CD14-positive monocyte (primary cell): Measurements from ENCODE around the gene EIPR1. TPM values are rescaled to one million over a fixed set of nuclear protein-coding genes. Genes with fewer than 3 reads are reported as not detected.

Experiments
- DNase-seq, 3 donors: peaks; one replicate each; pipeline ENCODE4 v3.0.0-alpha.2; 2011 to 2022
- H2AFZ ChIP-seq: 2 replicates; pipeline ENCODE4 v1.6.0; 2012; ENCODE audit warnings: mild to moderate bottlenecking, low read depth, low read length, inconsistent platforms; ENCODE audit not compliant: insufficient read depth, poor library complexity, severe bottlenecking
- H3K27ac ChIP-seq, 2 donors: 1 replicate in 1 of 2; 2 replicates in 1 of 2; pipeline ENCODE4 v1.5.1; 2012 to 2013; ENCODE audit warnings: low read length in 2 of 2, control low read depth in 1 of 2, inconsistent platforms in 1 of 2, low read depth in 1 of 2, mild to moderate bottlenecking in 1 of 2
- H3K27me3 ChIP-seq, 2 donors: one replicate each; pipeline versions ENCODE4 v1.6.0 to v1.6.1; 2011 to 2013; ENCODE audit warnings: low read length in 2 of 2; ENCODE audit not compliant: control insufficient read depth in 2 of 2, insufficient read depth in 2 of 2
- H3K36me3 ChIP-seq, 2 donors: replicated peaks in 1 of 2; 1 replicate in 1 of 2; 2 replicates in 1 of 2; pipeline versions ENCODE4 v1.5.1 to v1.6.1; 2012 to 2013; ENCODE audit warnings: low read length in 2 of 2, control low read depth in 1 of 2, inconsistent platforms in 1 of 2, mild to moderate bottlenecking in 1 of 2; ENCODE audit not compliant: insufficient read depth in 2 of 2, control insufficient read depth in 1 of 2
- H3K4me1 ChIP-seq, 2 donors: 1 replicate in 1 of 2; 2 replicates in 1 of 2; pipeline versions ENCODE4 v1.5.1 to v1.6.1; 2012 to 2013; ENCODE audit warnings: low read length in 2 of 2, control low read depth in 1 of 2, inconsistent platforms in 1 of 2, mild to moderate bottlenecking in 1 of 2, moderate library complexity in 1 of 2; ENCODE audit not compliant: insufficient read depth in 2 of 2, control insufficient read depth in 1 of 2
- H3K4me2 ChIP-seq: replicated peaks from 2 replicates; pipeline ENCODE3; 2012; ENCODE audit warnings: low read length, moderate library complexity, mild to moderate bottlenecking; ENCODE audit not compliant: poor library complexity, severe bottlenecking; ENCODE audit errors: extremely low read depth
- H3K4me3 ChIP-seq, 3 experiments: fragments of 200-600 bp in 1 of 3; sonication (generic) in 1 of 3; replicated peaks in 1 of 3; 1 replicate in 2 of 3; 2 replicates in 1 of 3; pipeline ENCODE4 v1.5.1; 2011 to 2013; ENCODE audit warnings: low read length in 3 of 3, mild to moderate bottlenecking in 3 of 3, control low read depth in 2 of 3, low read depth in 2 of 3, inconsistent platforms in 1 of 3, moderate library complexity in 1 of 3
- H3K79me2 ChIP-seq: 2 replicates; pipeline ENCODE4 v1.6.0; 2012; ENCODE audit warnings: mild to moderate bottlenecking, control low read depth, inconsistent platforms, low read length, moderate library complexity; ENCODE audit not compliant: insufficient read depth
- H3K9ac ChIP-seq: 2 replicates; pipeline ENCODE4 v1.6.0; 2017; ENCODE audit warnings: low read length, mild to moderate bottlenecking; ENCODE audit not compliant: insufficient read depth, poor library complexity, severe bottlenecking
- H3K9me3 ChIP-seq, 2 donors: replicated peaks in 1 of 2; 1 replicate in 1 of 2; 2 replicates in 1 of 2; pipeline versions ENCODE4 v1.5.1 to v1.6.1; 2012 to 2013; ENCODE audit warnings: low read length in 2 of 2, control low read depth in 1 of 2; ENCODE audit not compliant: control insufficient read depth in 1 of 2, insufficient read depth in 1 of 2
- H4K20me1 ChIP-seq: 2 replicates; pipeline ENCODE4 v1.6.0; 2012; ENCODE audit warnings: mild to moderate bottlenecking, low read length, control low read depth, moderate library complexity; ENCODE audit not compliant: insufficient read depth
- H3K27ac Mint-ChIP-seq, 7 donors: one replicate each; pipeline ENCODE4 v1.8.0; 2020; ENCODE audit warnings: mild to moderate bottlenecking in 7 of 7, mixed read lengths in 7 of 7, moderate library complexity in 6 of 7, inconsistent platforms in 2 of 7
- H3K27me3 Mint-ChIP-seq, 3 donors: one replicate each; pipeline ENCODE4 v1.8.0; 2021 to 2022; ENCODE audit warnings: low read depth in 3 of 3, mild to moderate bottlenecking in 3 of 3, mixed read lengths in 3 of 3, moderate library complexity in 3 of 3, inconsistent platforms in 1 of 3
- H3K36me3 Mint-ChIP-seq, 2 donors: one replicate each; pipeline ENCODE4 v1.8.0; 2020; ENCODE audit warnings: mixed read lengths in 2 of 2, inconsistent platforms in 1 of 2, mild to moderate bottlenecking in 1 of 2
- H3K4me1 Mint-ChIP-seq: one replicate; pipeline ENCODE4 v1.8.0; 2020; ENCODE audit warnings: mild to moderate bottlenecking, mixed read lengths
- H3K4me3 Mint-ChIP-seq, 2 donors: one replicate each; pipeline ENCODE4 v1.8.0; 2020; ENCODE audit warnings: mild to moderate bottlenecking in 2 of 2, mixed read lengths in 2 of 2, moderate library complexity in 1 of 2
- H3K9me3 Mint-ChIP-seq, 7 donors: one replicate each; pipeline ENCODE4 v1.8.0; 2020 to 2022; ENCODE audit warnings: mixed read lengths in 7 of 7, mild to moderate bottlenecking in 6 of 7, moderate library complexity in 6 of 7, inconsistent platforms in 2 of 7
- WGBS: methylation state at CpG from one replicate; pipeline ENCODE4 v1.1.5; 2013; ENCODE audit warnings: missing lambda C conversion rate; ENCODE audit not compliant: insufficient coverage; 5-methylcytosine and 5-hydroxymethylcytosine counted together
- intact Hi-C, 2 donors: fragments of 100-400 bp; cut with micrococcal nuclease; formaldehyde crosslinking; loops; one replicate each; pipeline versions ENCODE4 v1.15.0 to v1.15.1; 2023
- polyA plus RNA-seq, 3 donors: library from polyadenylated mRNA; depleted of rRNA in 1 of 3; unstranded in 2 of 3; stranded (reverse) in 1 of 3; fragments of 300-500 nt in 2 of 3; fragments of >200 nt in 1 of 3; fragmentation: Illumina TruSeq in 2 of 3; gene quantifications; 1 replicate in 2 of 3; 2 replicates in 1 of 3; pipeline ENCODE4 v1.2.3, GENCODE V29; 2012 to 2021
- TF ChIP-seq, protein P1 (sequence below): fragments of 200-600 bp; IDR thresholded peaks from one replicate; pipeline ENCODE4 v1.8.0; 2022; ENCODE audit warnings: antibody characterized with exemption, mild to moderate bottlenecking

Gene EIPR1
- polyA plus RNA-seq, 3 donors, result 19.0 to 22.4 (median 20.8) TPM

DNA sequence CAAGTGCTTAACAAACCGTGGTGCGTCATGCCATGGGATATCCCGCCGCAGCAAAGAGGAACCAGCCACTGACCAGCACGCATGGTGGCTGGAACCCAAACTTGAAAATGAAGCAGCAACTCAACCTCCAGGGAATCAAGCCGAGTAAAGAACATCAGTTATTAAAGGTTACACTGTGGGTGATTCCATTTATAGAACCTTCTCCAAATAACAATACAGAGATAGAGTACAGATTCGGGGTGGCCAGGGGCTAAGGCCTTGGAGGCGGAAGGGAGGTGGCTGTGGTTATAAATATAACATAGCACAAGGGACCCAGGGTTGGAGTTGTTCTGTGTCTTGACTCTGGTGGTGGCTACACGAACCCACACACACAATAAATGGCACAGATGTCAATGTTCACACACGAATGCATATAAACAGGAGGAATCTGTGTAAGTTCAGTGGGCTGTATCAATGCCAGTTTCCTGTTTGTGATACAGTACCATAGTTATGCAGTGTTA, 123.1 kb downstream of the EIPR1 start:
- Histone ChIP-seq H3K4me3 (no peak overlapping the region), H2AFZ (no peak overlapping the region), H3K79me2 (no peaks in the 10 kb centered on the region), H3K9ac (no peak overlapping the region), H4K20me1 (no peaks in the 10 kb centered on the region), H3K4me2 (no peak overlapping the region), H3K27ac (no peak overlapping the region), H3K9me3 (peaks cover 21 to 38% of the 10 kb centered on the region in 2 donors), H3K27me3 (no peaks in the 10 kb centered on the region), H3K36me3 (peaks cover 20 to 75% of the 10 kb centered on the region in 2 donors), H3K4me1 (no peaks in the 10 kb centered on the region)
- intact Hi-C loops, result no loop called here
- peaks cover 11 to 40% (median 24%) of the 10 kb centered on the region in 7 donors for H3K9me3 Mint-ChIP-seq
- TF ChIP-seq, protein P1, sequence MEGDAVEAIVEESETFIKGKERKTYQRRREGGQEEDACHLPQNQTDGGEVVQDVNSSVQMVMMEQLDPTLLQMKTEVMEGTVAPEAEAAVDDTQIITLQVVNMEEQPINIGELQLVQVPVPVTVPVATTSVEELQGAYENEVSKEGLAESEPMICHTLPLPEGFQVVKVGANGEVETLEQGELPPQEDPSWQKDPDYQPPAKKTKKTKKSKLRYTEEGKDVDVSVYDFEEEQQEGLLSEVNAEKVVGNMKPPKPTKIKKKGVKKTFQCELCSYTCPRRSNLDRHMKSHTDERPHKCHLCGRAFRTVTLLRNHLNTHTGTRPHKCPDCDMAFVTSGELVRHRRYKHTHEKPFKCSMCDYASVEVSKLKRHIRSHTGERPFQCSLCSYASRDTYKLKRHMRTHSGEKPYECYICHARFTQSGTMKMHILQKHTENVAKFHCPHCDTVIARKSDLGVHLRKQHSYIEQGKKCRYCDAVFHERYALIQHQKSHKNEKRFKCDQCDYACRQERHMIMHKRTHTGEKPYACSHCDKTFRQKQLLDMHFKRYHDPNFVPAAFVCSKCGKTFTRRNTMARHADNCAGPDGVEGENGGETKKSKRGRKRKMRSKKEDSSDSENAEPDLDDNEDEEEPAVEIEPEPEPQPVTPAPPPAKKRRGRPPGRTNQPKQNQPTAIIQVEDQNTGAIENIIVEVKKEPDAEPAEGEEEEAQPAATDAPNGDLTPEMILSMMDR, result no peak
- 100% methylated on average over 4 of the region's 10 CpGs for WGBS
- peaks cover 55 to 69% of the 10 kb centered on the region in 2 donors for H3K36me3 Mint-ChIP-seq
- no peak for DNase-seq
- H3K27me3 Mint-ChIP-seq, result peaks cover 0 to 3% (median 0%) of the 10 kb centered on the region in 3 donors
- peak overlapping the region in 1 of 7 donors; percentile 10 for H3K27ac Mint-ChIP-seq
- no peak overlapping the region for H3K4me3 Mint-ChIP-seq
- peaks cover 5% of the 10 kb centered on the region for H3K4me1 Mint-ChIP-seq

DNA sequence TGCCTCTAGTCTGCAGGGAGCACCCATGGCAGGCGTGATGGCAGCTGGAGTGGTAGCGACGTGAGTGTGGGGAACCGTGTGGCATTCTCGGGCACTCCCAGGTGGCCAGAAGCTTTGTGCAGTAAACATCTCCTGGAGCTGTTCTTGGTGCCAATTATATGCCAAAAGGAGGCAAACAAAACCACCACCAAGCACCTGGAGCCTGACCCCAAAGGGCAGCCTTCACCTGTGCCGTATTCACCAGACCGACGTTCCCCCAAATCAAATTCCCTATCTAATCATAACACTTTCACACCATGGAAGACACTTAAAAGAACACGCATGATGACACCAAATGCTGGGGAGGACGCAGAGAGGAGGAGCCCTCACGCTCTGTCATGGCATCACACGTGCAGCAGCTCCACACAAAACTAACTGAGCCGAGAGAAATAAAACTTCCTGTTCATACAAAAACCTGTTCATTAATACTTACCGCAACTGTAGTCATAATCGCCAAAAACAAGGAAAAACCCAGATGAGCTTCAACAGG, 123.6 kb downstream of the EIPR1 start:
- no peak overlapping the region for H3K4me3 Mint-ChIP-seq
- H3K9ac ChIP-seq, result no peak overlapping the region

More for the DNA sequence above, 123.6 kb downstream of the EIPR1 start:
- TF ChIP-seq, protein P1, result no peak
- no peak for DNase-seq
- Mint-ChIP-seq H3K27ac (peak overlapping the region in 2 of 7 donors; percentile 5 to 10), H3K27me3 (peaks cover 0 to 3% (median 0%) of the 10 kb centered on the region in 3 donors), H3K9me3 (peaks cover 17 to 45% (median 29%) of the 10 kb centered on the region in 7 donors), H3K4me1 (peaks cover 10% of the 10 kb centered on the region), H3K36me3 (peaks cover 60 to 72% of the 10 kb centered on the region in 2 donors)
- peaks cover 20 to 75% of the 10 kb centered on the region in 2 donors for H3K36me3 ChIP-seq
- H3K27me3 ChIP-seq, result no peaks in the 10 kb centered on the region
- H3K4me1 ChIP-seq, result no peaks in the 10 kb centered on the region
- no peak overlapping the region for H3K27ac ChIP-seq
- intact Hi-C loops, result no loop called here
- no peak overlapping the region for H2AFZ ChIP-seq
- H3K4me3 ChIP-seq, result no peak overlapping the region
- 83% methylated on average over 14 of the region's 15 CpGs for WGBS
- H3K79me2 ChIP-seq, result no peaks in the 10 kb centered on the region
- peaks cover 26 to 40% of the 10 kb centered on the region in 2 donors for H3K9me3 ChIP-seq
- H3K4me2 ChIP-seq, result no peak overlapping the region
- H4K20me1 ChIP-seq, result no peaks in the 10 kb centered on the region
